Brain pericyte (primary cell): ENCODE measurements around the gene SFXN5.

ENCODE experiments used
- DNase-seq: peaks from one replicate; pipeline ENCODE4 v3.0.0-alpha.2; 2012; ENCODE audit warnings: low read depth, low spot score

Gene SFXN5

DNA sequence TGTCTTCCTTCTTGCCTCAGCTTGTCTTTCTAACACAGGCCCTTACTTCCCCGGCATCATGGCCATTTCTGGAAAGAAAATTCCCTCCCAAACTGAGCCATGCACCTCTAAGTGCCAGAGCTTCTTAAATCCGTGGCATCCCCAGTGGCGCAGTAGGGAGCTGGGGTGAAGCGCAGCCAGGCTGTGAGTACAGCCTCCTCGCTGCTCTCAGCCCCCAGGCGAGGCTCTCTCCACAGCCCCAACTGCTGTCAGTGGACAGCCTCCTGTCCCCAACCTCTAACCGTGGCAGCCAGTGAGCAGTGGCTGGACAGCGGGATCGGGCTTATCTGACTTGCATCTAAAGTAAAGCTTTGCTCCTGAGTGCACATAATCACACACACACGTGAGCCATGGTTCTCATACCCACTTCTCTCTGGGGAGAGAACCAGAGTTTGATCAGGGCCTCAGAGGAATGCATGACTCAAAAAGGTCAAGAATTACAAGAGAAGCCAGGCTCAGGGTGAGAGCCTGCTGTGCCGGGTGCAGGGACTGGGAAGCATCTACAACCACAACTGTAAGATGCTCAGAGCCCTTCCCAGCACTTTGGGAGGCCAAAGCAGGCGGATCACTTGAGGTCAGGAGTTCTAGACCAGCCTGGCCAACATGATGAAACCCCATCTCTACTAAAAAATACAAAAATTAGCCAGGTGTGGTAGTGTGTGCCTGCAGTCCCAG is 50.7 kb downstream of the SFXN5 start:
- DNase-seq: peak; percentile 88

DNA sequence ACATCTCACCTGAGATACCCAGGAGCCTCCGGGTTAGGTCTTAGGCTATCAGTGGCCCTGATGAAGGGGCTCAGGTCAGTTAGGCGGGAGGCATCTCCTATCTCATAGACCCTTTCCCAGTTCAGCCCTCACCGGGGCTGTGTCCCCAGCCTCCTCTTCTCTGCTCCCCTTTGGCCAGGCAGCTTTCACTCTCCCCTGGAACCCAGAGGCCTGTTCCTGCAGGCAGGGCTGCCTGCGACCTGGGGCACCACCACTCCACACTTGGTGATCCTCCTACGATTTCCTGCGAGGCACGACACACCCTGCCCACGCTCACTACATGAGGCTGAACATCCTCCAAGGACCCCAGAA is 51.2 kb downstream of the SFXN5 start:
- DNase-seq: no peak

DNA sequence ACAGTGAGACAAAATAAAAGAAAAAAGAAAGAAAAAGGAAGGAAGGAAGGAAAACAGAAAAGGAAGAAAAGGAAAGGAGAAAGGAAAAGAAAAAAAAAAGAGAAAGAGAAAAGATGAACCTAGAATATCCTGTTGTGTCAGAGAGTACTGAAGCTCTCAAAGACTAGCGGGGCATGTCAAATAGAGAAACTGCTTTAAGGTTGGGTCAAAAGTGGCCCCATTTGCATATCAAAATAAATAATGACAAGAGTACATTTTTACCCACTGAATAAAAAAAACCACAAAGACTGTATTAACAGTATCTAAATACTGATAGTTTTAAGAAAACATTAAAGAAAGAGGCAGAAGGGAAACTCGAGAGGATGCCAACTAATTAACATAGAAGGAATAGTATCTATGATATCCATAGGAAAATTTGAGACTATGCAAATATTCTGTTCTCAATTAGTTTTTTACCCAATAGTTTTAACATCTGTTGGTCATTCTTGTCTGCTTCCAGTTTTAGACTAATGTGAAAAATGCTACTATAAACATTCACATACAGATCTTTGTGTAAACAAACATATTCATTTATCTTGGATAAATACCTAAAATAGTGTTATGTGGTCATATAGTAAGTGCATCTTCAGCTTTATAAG is 53.2 kb downstream of the SFXN5 start:
- no peak for DNase-seq

DNA sequence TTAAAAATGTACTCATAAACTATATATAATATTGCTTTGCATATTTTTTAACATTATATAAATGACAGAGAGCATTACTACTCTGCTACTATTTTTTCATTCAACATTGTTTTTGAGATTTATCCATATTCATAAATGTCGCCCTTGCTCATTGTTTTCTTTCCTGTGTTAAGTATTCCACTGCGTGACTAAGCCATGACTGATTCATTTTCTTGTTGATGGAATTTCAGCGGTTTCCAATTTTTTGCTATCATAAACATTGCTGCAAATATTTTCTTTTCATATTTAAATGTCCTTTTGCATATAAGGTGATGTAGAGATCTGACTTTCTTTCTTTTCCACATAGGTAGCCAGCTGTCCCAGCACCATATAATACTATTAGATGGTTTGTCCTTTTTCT is 57.6 kb downstream of the SFXN5 start:
- no peak for DNase-seq

DNA sequence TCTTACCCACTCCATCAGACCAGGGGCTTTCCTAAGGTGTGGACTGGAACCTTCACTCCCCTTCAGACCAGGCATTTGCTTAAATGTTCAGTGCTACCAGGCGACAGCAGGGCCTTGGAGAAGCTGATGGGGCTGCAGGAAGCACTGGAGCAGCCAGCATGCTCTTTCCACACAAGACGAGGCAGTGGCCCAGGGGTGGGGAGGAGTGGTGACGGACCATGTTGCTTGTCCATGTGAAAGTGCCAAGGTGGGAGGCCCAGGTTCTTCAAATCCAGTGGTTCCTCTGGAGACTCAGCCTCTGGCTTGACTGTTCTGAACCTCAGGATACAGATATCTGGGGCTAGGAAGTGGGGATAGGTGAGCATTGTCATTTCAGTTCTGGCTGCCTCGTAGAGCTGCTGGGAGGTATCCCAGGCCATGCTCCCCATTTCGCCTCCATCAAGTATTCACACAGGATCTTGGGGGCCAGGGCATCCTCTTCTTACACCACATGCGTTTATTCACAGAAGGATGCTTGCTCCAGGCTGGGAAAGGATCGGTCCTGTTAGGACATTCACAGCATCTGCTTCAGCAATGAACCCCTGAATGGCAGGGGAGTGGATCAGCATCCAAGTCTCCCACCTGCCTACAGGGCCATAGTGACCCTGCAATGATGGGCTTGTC is 62.2 kb downstream of the SFXN5 start:
- no peak for DNase-seq

DNA sequence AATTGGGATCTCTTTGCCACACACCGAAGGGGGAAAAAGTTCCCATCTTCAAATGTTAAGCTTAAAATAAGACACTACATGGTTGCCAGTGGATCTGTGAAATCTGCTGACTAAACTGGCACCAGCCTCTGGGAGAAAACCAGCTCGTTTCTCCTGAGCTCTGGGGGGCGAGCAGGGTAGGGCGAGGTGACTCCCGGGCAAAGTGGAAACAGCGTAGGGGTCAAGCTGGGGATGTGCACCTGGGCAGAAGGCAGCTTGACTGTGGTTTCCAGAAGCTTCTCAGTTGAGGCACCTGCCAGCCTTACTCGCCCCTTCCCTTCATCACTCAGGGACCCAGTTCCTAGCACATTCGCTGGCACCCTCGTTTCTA is 62.8 kb downstream of the SFXN5 start:
- no peak for DNase-seq

DNA sequence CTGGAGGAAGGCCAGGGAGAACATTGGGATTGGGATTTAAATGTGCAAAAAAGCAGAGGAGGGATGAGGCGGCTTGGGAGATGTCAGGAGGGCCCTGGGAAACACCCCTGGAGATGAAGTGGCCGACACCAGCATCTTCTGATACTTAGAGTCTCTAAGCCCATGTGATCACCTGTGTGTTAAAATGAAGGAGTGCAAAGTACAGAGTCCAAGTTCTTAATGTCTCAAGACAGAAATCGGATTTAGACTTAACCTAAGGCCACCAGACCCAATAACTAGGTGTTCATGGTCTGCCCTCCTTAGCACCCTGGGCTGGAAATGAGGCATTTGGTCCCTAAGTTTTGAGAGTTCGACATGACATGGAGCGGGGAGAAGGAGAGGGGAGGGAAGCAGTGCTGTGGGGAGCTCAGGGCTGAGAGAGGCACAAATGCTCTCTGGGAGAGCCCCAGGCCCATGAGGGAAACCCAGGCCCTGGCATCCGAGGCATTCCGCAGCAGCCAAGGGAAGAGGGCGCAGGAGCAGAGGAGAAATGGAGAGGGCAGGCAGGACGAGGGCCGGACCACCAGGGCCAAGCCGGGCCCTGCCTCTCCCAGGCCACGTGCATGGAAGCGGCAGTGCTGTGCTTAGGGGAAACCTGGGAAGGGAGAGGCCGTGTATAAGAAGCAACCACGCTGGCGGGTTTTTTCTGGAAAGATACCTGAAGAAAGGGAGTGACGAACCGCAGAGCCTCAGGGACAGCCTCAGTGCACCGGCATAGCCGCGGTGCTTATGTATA is 63.3 kb downstream of the SFXN5 start:
- DNase-seq: no peak

DNA sequence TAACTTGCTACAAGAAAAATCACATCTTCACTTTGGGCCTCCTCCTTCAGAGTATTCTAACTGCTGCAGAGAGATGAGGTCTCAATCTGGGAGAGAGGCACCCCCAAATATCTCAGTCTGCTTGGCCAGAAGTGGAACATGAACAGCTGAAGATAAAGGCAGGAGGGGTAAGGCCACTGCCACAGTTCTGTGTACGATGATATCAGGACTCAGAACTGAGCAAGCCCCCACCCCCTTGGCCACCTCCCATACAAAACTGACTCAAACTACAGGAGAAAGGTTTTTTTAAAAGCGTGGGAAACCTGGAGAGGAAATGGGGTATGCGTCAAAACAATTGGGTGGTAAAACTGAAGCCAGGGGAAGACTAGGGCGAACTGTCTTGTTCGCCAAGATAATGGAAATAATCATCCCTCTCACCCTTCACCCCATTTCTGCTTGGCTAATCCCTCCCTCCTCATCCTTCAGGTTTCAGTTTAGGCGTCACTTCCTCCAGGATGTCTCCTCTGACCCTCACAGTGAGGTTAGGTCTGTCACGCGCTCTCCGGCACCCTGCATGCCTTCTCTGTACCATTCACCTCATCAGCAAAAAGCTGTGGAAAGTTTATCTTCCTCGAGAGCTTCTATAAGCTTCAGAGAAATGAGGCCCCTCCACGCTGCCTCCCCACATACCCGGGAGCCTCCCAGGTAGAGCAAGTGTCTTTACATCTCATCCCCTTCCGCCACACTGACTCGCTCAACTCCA is 64.4 kb downstream of the SFXN5 start:
- DNase-seq: no peak

DNA sequence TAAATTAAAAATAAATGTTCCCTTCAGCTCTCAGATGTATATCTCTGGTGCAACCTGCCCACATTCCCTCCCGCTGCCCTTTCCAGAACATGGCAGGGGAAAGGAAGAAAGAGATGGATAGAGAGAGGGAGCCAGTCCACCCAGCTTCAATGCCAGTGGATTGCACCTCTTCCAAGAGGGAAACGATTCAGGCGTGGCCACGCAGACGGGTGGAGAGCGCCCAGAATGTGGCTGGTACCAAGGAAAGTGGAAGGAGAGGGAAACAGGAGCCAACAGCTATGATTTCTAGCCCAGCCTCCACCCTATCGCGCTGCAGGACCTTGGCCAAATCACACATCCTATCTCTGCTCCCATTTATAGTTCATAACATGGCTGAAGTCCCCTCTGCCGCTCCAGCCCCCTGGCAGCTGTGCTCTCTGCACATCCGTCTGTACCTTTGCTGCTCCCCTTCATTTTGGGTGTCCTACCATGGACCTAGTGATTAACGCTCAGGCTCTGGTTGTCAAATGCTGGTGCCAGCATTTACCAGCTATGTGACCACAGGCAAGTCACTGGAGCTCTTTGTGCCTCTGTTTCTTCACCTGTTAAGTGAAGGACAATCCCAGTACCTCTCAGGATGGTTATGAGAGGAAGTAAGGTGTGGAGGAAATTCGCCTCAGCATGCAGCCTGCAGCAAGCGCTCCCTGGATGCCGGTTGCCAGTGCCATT is 66.5 kb downstream of the SFXN5 start:
- no peak for DNase-seq

DNA sequence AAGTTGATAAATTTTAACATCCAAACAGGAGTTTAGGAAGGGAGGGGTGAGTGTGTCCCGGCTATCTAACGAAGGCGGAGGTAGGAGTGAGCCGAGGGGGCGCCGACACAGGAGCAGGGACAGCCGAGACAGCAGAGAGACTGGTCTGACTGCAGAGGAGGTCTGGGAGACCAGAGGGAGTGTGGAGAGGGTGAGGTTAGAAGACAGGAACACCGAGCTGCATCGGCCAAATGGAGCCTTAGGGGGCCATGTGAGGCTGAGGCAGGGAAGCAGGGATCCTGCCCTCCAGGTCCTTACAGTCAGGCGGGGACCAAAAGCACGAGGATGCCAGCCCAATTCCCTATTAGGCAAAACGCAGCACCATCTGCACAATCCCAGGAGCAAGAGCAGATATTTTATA is 67.0 kb downstream of the SFXN5 start:
- DNase-seq: no peak

DNA sequence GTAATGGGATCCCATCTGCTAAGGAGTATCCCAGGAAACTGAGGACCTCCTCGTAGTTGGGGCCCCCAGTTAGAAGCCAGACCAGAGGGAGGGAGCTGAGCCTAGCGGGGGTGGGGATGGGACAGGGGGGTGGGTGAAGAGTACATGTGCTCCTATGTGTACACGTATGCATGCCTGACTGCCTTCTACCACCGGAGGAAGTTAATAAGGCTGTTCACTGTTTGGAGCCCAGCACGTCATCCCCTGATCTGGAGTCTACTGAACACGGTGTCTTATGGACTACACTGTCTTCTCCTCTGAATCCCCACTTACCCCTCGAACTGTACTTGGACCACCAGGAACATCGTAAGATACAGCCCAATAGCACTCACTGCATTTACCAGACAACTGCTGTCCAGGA is 68.5 kb downstream of the SFXN5 start:
- DNase-seq: no peak

DNA sequence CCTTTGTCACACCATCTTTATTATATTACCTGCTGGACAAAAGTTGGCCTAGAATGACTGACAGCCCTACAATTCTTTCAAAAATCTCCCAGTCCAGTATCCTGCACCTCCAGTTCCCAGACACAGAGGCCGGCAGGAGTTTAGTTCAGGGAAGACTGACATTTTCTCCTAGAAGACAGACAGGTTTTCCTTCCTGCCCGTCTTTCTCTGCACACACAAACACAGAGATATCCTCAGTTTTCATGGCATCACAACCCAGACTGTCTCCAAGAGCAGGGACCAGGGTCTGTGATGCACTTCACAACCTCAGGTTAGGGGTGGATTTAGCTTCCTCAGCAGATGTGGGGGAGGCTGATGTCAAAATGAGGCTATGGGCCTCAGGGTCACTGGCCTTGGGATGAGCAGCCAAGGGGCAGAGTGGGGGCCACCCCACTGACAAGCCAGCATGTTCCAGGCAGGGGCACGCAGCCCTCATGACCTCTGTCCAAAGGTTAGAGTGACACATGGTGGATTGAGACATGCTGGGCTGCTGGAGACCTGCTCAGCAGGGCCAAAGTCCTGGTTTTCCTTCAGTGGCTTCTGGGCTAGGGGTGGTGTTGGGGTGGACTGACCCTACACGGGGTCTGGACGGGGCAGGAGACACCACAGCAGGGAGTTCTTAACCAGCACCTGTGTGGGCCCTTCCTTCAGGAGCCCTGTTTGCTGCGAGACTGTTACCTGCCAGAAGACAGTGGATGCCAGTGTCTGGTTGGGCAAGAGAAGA is 70.5 kb downstream of the SFXN5 start:
- no peak for DNase-seq

DNA sequence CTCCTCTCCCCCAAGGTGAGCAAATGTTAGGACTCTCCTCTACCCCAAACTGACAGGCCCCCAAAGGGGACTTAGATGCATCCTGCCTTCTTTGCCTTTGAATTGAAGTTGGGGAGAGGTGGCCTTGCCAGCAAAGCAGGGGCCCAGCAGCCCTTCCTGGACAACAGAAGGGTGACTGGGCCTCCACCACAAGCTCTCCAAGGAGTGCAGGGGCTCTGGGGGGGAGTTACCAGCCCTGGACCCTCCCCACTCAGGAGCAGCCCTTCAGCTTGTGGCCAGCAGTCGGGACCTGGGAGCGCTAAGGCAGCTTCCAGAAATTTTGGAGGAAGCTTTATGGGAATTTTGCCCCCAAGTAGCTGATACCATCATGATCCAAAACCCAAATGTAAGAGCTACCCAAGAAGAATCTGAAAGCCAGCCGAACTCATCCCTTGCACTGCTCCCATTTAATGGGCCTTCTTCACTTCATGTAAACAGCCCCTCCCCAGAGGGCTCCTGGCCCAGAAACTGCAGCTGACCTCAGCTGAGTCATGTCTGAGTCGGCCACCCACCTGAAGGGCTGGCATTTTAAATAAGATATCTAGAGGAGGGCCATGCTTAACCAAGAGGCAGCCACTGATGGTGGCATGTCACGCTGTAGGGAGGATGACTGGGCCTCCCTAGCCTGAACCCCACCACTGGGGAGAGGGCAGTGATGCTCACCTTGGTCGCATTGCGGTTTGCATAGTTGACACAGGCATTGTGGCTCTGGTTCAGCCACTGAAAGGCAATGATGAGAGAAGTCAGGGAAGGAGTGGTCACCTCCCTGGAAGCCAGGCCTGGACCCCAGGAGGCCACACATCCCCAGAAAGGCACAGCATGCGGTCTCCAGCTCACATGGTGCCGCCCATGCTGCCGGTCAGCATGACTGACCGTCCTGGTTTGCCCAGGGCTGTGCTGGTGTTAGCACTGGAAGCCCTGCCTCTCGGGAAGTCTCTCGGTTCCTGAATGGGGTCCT is 71.5 kb downstream of the SFXN5 start:
- no peak for DNase-seq

DNA sequence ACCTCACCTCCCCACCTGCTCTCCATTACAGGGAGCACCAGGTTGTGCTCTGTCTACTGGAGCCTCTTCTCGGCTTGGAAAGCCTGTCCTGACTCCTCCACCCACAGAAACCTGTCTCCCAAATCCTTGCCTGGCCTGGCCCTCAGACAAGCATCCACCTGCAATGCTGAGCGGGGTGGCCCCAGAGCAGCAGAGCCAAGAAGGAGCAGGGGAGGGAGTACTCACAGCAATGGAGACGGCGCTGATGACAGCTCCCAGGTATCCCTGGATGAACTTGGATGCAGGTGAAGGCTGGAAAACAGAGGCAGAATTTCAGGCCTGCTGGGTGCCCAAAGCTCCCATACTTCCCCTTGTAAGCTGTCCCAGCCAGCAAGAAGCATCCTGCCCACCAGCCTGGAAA is 72.8 kb downstream of the SFXN5 start:
- no peak for DNase-seq

DNA sequence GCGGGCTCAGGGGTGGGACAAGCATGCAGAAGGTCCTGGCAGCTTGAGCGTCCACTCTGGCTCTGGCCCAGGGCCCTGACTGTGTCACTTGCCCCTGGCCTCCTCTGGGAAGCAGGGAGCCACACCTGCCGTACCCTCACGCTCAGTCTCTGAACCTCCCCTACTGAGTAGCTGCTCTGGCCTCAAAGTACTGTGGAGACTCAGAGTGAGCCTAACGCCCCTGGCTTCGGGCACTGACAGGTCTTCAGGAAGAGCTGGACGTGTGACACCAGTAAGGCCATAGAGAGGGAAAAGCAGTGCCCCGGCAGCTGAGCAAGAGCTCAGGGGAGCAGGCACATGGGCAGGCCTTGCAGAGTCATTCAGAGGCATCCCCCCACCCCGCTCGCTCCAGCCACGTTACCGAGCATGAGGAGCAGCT is 73.3 kb downstream of the SFXN5 start:
- DNase-seq: no peak

DNA sequence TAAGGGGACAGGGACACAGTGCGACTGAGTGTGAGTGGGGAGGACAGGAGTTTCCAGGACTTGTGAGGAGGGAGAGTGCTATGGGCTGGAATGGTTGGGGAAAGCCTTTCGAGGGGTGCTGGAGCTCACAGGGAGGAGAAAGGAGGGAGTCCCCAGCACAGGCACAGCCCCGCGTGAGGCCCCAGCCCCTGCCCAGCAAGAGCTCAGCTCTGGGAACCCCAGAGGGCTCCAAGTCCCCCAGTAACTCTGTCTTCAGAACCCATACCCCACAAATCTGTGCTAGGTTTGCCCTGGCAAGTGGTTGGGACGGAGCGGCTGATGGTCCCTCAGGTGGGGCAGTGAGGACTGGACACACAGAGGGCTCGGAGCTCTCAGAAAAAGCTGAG is 75.4 kb downstream of the SFXN5 start:
- no peak for DNase-seq

DNA sequence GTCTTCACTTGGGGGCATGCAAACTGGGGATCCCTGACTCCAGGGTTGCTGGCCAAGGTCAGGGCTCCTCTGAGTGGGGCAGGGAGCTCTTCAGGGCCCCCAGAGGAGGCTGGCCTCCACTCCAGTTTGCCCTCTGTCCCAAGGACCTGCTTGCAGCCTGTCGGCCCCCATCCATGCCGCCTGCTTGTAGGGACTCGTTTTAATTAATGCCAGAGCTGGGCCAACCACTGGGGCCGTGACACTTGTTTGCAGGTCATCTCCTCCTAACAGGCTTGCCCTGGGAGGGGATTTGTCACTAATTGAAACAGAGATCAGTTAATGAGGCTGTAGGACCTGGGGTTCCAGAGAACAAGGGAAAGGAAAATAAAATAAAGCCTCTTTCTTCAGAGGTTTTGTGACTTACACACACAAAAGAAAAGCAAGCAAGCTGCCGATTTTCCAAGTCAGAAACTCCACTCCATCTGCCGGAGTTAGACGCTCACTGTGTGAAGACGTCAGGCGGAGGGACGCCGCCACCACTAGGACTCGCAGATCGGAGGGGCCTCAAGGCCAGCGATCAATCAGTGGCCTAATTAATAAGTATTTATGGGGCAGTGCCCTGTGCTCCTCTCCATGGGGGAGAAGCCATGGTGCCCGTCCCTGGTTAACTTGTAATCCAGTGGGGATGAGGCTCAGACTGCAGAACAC is 75.9 kb downstream of the SFXN5 start:
- no peak for DNase-seq

DNA sequence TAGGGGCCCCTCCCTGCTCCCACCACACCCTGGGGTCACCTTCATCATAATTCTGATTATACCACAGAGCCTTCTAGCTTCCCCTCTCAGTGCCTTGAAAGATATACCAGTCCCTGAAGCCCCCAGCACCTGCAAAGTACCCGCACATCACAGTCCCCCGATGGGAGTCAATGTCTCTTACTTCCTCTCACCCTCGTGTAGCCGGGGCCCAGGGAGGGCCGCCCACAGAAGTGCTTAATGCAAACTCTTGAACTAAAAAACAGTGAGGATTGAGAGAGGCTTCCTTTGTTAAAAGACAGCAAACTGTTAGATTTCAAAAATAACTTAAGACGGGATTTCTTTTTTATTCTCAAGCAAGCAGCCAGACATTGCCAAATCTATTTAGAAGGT is 76.5 kb downstream of the SFXN5 start:
- no peak for DNase-seq
